Right lobe of liver (tissue), 4 donors: ENCODE measurements around the gene CALML5.

Source experiments
- CTCF ChIP-seq, 4 donors: fragments of 200-600 bp in 3 of 4; fragments of 450-650 bp in 1 of 4; IDR thresholded peaks; one replicate each; pipeline versions ENCODE4 v1.5.1 to v1.8.0; 2016 to 2022; ENCODE audit warnings: antibody characterized with exemption in 4 of 4, mild to moderate bottlenecking in 2 of 4
- POLR2A ChIP-seq: fragments of 450-650 bp; IDR thresholded peaks from one replicate; pipeline ENCODE4 v1.6.1; 2017; ENCODE audit warnings: antibody characterized with exemption, mild to moderate bottlenecking
- donor health status: DM: no; HTN: no; CAD: no.
- donor health status: DM: no; HTN: no; CAD: no.
- donor health status: DM: no; HTN: yes; CAD: no.

- TF ChIP-seq CTCF (IDR thresholded peaks at IDR 0.05), result no peak
- TF ChIP-seq POLR2A, result no peak
Measured at GRCh38 chr10:5470062-5470751, 29.2 kb downstream of the CALML5 start.
